GM20000 (cell line): Measurements from ENCODE around the gene FSD1.
"Not testable (repeated sequence)": the region's sequence is repeated elsewhere in the genome, so short reads cannot be mapped to it uniquely, and the experiment has no call there.

Experiments
- DNase-seq: peaks from one replicate; pipeline ENCODE4 v3.0.0; 2012; ENCODE audit warnings: low spot score
- TF ChIP-seq, protein P1 (sequence below): IDR thresholded peaks from 2 replicates; pipeline ENCODE4 v1.5.1; 2012; ENCODE audit warnings: mild to moderate bottlenecking, control low read depth; ENCODE audit errors: extremely low read depth, missing control alignments

Gene FSD1

DNA sequence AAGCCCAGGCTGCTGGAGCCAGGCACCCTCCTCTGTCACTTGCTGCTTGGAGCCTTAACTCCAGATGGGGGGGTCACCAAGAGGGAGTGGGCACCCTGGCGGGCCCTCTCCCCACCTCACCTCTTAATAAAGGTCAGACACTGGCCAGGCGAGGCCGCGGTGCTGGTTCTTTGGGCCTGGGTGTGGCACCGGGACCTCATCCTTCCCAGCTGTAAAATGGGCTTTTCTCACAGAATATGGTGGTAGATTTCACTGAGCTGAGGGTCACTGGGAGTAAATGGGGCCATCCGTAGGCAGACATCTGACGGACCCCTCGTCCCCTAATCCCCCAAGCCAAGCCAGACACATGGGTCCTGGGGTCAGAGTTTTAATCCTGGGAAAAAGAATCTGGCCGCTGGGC, 19.3 kb downstream of the FSD1 start:
- DNase-seq: no peak
- TF ChIP-seq, protein P1, sequence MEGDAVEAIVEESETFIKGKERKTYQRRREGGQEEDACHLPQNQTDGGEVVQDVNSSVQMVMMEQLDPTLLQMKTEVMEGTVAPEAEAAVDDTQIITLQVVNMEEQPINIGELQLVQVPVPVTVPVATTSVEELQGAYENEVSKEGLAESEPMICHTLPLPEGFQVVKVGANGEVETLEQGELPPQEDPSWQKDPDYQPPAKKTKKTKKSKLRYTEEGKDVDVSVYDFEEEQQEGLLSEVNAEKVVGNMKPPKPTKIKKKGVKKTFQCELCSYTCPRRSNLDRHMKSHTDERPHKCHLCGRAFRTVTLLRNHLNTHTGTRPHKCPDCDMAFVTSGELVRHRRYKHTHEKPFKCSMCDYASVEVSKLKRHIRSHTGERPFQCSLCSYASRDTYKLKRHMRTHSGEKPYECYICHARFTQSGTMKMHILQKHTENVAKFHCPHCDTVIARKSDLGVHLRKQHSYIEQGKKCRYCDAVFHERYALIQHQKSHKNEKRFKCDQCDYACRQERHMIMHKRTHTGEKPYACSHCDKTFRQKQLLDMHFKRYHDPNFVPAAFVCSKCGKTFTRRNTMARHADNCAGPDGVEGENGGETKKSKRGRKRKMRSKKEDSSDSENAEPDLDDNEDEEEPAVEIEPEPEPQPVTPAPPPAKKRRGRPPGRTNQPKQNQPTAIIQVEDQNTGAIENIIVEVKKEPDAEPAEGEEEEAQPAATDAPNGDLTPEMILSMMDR: no peak

DNA sequence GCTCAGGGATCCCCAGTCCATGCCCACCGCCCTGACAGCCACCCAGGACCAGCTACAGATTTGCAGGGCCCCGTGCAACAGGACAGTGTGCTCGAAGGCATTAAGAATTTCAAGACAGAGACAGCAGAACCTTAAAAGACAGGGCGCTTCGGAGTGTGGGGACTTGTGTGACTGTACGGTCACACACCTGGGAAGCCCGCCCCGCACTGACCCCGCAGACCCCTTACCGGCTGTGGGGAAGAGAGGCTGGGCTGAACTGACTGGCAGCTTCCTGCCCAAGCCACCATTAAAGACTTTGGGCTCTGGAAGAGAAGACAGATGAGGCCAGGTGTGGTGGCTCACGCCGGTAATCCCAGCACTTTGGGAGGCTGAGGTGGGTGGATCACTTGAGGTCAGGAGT, 19.8 kb downstream of the FSD1 start:
- no peak for DNase-seq
- TF ChIP-seq, protein P1: no peak

DNA sequence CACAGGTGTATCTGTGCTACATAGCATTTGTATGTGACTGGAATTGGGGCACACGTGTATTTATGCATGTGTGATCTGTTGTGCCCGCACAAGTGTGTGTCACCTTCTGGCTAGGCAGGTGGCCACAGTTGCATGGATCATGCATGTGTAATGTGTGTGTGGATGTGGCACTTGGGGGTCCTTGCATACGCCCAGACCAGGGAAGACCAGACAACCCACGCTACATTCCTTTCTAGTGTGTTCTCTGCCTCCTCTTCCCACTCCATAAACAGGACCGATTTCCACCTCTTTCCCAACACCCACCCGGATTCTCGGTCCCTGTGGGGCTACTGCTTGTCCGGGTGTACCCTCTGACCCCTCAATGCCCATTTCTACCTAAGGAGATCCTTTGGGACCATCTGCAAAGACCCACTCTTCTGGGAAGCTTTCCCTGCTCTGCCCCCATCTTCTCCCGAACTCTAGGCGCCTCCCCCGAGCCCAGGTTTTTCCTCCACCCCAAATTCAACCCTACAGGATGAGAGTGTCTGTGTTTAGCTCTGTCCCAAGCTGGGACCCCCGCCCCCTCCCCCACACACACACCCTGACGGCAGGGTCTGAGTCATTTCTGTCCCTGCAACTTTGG, 21.9 kb downstream of the FSD1 start:
- no peak for DNase-seq
- TF ChIP-seq, protein P1: no peak

DNA sequence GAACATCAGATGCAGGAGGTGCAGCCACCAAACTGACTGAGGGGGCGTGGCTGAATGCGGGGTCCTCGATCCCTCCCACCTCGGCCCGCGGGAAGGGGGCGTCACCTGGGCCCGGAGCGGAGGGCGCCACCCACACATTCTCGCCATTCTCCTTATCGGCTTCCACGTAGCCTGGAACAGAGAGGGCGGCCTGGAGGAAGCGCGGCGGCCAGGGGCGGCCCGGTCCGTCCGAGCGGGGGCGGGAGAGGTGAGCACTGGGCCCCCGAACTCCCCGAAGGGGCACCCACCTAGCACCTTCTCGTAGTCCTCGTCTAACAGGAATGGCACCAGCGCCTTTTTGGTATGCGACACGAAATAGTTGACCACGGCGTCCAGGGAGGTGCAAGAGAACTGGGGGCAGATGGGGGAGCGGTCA, 22.4 kb downstream of the FSD1 start:
- TF ChIP-seq, protein P1: no peak

DNA sequence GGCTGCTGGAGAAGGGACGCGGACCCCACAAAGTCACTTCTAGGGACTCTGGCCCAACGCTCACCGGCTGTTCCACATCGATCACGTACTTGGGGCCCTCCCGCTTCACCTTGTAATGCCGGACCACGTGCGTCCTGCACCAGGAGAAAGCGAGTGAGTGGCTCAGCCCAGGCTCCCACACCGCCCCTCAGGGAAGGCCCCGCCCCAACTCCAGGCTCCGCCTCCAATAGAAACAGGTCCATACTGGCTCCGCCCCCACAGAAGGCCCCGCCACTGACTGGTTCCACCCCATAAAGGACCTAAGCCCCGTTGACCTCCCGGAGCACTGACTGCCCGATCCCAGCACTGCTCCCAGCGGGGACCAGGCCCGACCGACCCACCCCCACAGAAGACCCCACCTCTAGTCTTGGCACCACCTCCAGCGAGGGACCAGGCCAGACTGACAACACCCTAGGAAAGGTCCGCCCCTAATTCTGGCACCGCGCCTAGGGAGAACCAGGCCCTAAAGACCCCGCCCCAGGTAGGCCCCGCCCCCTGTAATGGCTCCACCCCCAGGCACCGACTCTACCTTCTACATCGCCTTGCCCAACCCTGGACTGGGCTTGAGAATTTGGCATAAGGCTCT, 23.0 kb downstream of the FSD1 start:
- TF ChIP-seq, protein P1: no peak
- DNase-seq: peak; percentile 71

More for the DNA sequence above, 22.4 kb downstream of the FSD1 start:
- no peak for DNase-seq

DNA sequence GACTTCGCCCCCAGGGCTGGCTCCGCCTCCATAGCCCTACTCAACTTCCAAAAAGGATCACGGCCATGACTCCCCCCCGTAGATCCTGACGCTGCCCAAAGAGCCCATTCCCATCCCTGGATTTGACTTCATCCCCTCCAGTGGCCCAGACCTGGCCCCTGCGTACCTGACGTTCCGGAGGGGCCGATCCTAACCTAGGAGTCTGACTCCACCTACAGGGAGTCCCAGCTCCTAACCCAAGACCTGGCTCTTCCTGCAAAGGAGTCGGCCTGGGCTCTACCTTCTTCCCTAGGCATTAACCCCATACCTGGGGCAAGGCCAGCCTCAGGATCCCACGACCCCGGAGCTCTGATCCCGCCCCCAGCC, 23.5 kb downstream of the FSD1 start:
- TF ChIP-seq, protein P1: no peak
- no peak for DNase-seq

DNA sequence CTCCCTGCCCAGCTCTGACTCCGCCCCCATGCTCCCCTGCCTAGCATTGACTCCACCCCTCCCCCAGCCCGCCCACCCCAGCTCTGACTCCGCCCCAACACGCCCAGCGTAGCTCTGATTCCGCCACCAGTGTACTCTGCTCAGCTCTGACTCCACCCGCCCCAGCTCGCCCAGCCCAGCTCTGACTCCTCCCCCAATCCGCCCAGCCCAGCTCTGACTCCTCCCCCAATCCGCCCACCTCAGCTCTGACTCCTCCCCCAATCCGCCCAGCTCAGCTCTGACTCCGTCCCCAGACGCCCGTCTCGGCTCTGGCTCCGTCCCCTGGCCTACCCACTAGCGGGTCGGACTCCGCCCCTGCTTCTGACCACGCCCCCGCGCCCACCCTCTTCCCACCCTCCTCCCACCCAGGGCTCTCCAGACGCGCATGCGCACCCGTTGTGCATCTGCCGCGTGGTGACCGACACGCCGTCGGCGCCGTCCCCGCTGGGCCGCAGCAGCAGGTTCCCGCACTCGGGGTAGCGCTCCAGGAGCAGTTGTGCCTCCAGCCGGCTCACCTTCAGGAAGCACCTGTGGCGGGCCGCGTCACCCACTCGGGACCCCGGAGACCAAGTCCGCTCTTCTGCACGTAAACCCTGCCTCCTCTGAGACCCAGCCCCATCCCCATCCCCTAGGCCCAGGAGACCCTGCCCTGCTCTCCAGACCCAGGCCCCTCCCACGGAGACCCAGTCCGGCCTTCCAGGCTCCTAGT, 24.0 kb downstream of the FSD1 start:
- TF ChIP-seq, protein P1: no peak
- DNase-seq: peak; percentile 97

DNA sequence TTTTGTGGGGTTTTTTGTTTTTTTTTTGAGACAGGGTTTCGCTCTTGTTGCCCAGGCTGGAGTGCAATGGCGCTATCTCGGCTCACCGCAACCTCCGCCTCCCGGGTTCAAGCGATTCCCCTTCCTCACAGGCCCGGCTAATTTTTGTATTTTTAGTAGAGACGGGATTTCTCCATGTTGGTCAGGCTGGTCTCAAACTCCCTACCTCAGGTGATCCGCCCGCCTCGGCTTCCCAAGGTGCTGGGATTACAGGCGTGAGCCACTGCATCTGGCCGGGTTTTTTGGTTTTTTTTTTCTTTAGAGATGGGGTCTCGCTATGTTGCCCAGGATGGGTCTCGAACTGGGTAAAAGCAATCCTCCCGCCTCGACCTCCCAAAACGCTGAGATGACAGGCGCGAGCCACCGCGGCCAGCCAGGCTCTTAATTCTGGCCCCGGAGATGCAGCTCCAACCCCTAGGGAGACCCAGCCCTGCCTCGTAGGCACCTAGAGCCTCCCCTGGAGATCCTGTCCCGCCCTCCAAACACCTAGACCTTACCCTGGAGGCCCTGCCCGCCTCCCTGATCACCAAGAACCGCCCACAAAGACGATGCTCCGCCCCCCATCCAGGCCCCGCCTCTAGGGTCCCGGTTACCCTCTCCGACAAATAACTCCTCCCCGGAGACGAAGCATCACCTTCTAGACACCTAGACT, 24.7 kb downstream of the FSD1 start:
- DNase-seq: not testable (repeated sequence)
